Measurements from ENCODE around the gene SV2B.

GRCh38 chr15:91184441-91184840 lies 84.4 kb downstream of the SV2B start:
- TF ChIP-seq EZH2 (IDR thresholded peaks at IDR 0.05; ENCODE audit: low read depth) (no peak), CTCF (conservative IDR thresholded peaks at IDR 0.05) (no peak)
